HFFc6 (cell line): ENCODE measurements around the gene EIF4G3. TPM values are rescaled to one million over a fixed set of nuclear protein-coding genes. Genes with fewer than 3 reads are reported as not detected.

Source experiments
- DNase-seq: peaks from one replicate; pipeline ENCODE4 v3.0.0-alpha.2; 2018
- H3K27ac Mint-ChIP-seq: 2 replicates; pipeline ENCODE4 v1.8.0; 2020; ENCODE audit warnings: mild to moderate bottlenecking, mixed read lengths
- H3K27me3 Mint-ChIP-seq: 2 replicates; pipeline ENCODE4 v1.8.0; 2021; ENCODE audit warnings: mild to moderate bottlenecking, moderate library complexity, mixed read lengths; ENCODE audit not compliant: insufficient read depth
- H3K36me3 Mint-ChIP-seq: 2 replicates; pipeline ENCODE4 v1.8.0; 2021; ENCODE audit warnings: low read depth, mixed read lengths
- H3K4me1 Mint-ChIP-seq: 2 replicates; pipeline ENCODE4 v1.8.0; 2020; ENCODE audit warnings: low read depth, mixed read lengths
- H3K4me3 Mint-ChIP-seq: 2 replicates; pipeline ENCODE4 v1.8.0; 2020; ENCODE audit warnings: mild to moderate bottlenecking, moderate library complexity, mixed read lengths
- H3K9me3 Mint-ChIP-seq: 2 replicates; pipeline ENCODE4 v1.8.0; 2020; ENCODE audit warnings: mild to moderate bottlenecking, mixed read lengths
- total RNA-seq, 6 experiments: library from RNA; stranded (reverse); fragmentation: NEBNext Ultra II Directional; extraction: Animal tissue kit (Norgen Biotek cat#: 25700); gene quantifications; 2 replicates in 1 of 6; 3 replicates in 5 of 6; pipeline ENCODE4 v1.2.3, GENCODE V29; 2021
- TF ChIP-seq, protein P1 (sequence below): fragments of 200-600 bp; sonication (generic); IDR thresholded peaks from 2 replicates; pipeline ENCODE4 v1.5.0; 2021; ENCODE audit warnings: antibody characterized with exemption, mild to moderate bottlenecking

Gene EIF4G3
- total RNA-seq, 6 experiments from 2014 or later = 79.5 to 88.6 (median 82.0) TPM

DNA sequence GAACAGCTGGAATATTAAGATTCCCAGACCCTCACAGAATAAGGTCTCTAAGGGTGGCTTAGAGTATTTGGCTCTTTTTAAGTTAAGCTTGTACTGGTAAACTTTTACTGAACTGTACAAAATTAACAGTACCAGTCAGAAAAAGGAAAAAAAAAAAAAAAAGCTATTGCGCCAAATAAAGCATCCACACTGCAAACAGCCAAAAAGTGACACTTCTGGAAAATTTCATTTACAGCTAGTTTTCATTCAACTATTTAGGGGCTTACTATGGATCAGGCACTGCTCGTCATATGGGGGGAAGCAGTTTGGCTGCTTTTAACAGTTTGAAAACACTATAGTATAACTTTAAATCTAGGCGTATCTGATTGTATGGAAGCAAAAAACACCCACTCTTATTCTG lies 139.6 kb downstream of the EIF4G3 start:
- TF ChIP-seq, protein P1, sequence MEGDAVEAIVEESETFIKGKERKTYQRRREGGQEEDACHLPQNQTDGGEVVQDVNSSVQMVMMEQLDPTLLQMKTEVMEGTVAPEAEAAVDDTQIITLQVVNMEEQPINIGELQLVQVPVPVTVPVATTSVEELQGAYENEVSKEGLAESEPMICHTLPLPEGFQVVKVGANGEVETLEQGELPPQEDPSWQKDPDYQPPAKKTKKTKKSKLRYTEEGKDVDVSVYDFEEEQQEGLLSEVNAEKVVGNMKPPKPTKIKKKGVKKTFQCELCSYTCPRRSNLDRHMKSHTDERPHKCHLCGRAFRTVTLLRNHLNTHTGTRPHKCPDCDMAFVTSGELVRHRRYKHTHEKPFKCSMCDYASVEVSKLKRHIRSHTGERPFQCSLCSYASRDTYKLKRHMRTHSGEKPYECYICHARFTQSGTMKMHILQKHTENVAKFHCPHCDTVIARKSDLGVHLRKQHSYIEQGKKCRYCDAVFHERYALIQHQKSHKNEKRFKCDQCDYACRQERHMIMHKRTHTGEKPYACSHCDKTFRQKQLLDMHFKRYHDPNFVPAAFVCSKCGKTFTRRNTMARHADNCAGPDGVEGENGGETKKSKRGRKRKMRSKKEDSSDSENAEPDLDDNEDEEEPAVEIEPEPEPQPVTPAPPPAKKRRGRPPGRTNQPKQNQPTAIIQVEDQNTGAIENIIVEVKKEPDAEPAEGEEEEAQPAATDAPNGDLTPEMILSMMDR = no peak
- Mint-ChIP-seq H3K27me3 (no peaks in the 10 kb centered on the region), H3K9me3 (no peaks in the 10 kb centered on the region), H3K4me3 (no peak overlapping the region), H3K27ac (no peak overlapping the region), H3K36me3 (peaks cover 22% of the 10 kb centered on the region), H3K4me1 (peaks cover 13% of the 10 kb centered on the region)
- no peak for DNase-seq

DNA sequence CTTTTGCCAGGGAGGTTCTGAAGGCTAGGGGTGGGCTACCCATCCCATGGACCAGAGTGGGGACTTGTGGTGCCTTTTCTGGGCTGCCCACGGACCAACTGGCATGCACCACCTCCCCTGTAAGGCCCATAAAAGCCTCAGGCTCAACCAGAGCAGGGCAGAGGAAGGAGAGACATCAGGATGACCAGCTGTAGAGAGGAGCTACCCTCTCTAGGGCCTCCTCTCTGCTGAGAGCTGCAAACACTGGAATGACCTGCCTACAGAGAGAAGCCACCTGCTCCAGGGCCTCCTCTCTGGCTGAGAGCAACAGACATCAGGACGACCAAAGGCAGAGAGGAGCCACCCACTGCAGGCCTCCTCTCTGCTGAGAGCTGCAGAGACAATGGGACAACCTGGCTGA lies 140.9 kb downstream of the EIF4G3 start:
- Mint-ChIP-seq H3K36me3 (peaks cover 13% of the 10 kb centered on the region), H3K4me1 (peaks cover 15% of the 10 kb centered on the region)

DNA sequence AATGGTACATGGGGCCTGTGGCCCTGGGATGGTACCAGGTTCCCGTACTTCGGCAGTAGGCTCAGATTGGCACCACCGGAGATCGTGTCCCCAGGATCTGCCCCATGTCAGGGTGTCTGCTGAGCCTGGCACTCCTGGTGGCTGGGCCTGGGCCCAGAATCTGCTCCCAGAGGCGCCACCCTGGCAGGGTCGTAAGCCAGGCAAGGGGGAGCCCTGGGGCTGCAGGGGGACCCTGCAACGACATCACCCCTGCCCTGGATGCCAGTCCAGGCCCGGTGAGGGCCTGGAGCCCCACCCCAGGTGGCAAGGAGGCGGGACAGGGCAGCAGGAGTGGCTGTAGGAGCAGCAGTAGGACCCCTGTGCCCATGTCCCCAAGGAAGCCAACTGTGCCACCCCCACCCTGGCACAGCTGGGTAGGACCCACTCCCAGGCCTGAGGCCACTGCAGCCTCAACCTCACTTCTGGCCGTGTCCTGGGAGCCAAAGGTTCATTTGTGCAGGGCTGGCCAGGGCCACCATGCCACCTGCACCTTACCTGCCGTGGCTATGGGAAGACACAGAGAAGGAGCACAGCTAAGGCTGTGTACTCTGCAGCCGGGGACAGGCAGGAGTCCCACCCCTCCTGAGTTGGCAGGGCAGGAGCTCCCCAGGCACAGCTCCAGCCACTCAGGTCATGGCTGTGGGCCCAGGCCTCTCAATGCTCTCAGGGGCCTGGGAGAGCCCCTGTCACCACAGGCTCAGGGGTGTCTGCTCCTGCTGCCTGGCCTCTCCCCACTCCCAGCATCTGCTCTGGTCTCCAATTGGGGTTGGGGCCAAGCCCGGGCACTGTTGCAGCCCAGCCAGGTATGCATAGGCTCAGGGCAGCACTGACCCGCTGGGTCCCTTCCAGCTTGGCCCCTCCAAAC lies 141.7 kb downstream of the EIF4G3 start:
- no peak for DNase-seq
- Mint-ChIP-seq H3K27me3 (no peaks in the 10 kb centered on the region; the same call in 1 of the 2 replicates), H3K4me1 (peaks cover 20% of the 10 kb centered on the region), H3K36me3 (peaks cover 14% of the 10 kb centered on the region), H3K4me3 (no peak overlapping the region), H3K27ac (no peak overlapping the region), H3K9me3 (no peaks in the 10 kb centered on the region)
- TF ChIP-seq, protein P1 = no peak

More for the DNA sequence above, 140.9 kb downstream of the EIF4G3 start:
- H3K27me3 Mint-ChIP-seq = no peaks in the 10 kb centered on the region
- H3K4me3 Mint-ChIP-seq = no peak overlapping the region
- no peaks in the 10 kb centered on the region for H3K9me3 Mint-ChIP-seq
- no peak overlapping the region for H3K27ac Mint-ChIP-seq
- TF ChIP-seq, protein P1 = no peak
- no peak for DNase-seq

DNA sequence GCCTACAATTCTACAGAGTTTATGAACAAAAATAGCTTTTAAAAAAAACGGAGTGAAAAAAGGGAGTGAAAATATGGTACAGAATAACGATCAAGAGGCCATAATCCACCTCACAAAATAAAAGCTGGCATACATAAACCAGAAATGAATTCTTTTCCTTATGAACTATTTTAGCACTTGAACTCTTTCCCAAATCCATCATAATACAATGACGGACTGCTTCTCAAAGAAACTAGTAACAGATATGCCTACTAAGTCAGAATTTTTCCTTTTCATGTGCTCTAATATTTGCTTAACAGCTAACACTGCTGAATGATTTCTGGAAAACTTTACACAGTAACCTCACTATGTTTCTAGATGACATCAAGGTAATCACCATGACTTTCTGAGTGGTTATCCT lies 144.0 kb downstream of the EIF4G3 start:
- H3K9me3 Mint-ChIP-seq = no peaks in the 10 kb centered on the region
- peaks cover 19% of the 10 kb centered on the region for H3K4me1 Mint-ChIP-seq
- no peak for DNase-seq
- no peaks in the 10 kb centered on the region; the same call in 1 of the 2 replicates for H3K27me3 Mint-ChIP-seq
- H3K36me3 Mint-ChIP-seq = peaks cover 10% of the 10 kb centered on the region
- no peak overlapping the region for H3K27ac Mint-ChIP-seq
- TF ChIP-seq, protein P1 = no peak
- no peak overlapping the region for H3K4me3 Mint-ChIP-seq

DNA sequence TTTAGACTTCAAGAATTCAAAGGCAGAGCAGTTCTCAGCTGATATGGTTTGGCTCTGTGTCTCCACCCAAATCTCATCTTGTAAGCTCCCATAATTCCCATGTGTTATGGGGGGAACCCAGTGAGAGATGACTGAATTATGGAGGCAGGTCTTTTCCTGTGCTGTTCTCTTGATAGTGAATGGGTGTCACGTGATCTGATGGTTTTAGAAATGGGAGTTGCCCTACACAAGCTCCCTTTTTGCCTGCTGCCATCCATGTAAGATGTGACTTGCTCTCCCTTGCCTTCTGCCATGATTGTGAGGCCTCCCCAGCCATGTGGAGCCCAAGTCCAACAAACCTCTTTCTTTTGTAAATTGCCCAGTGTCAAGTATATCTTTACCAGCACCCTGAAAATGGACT lies 146.5 kb downstream of the EIF4G3 start:
- no peak overlapping the region for H3K27ac Mint-ChIP-seq
- TF ChIP-seq, protein P1 = no peak
- H3K9me3 Mint-ChIP-seq = no peaks in the 10 kb centered on the region; the same call in 1 of the 2 replicates
- DNase-seq = no peak
- peaks cover 12% of the 10 kb centered on the region for H3K36me3 Mint-ChIP-seq
- no peak overlapping the region for H3K4me3 Mint-ChIP-seq
- no peaks in the 10 kb centered on the region; the same call in 1 of the 2 replicates for H3K27me3 Mint-ChIP-seq
- H3K4me1 Mint-ChIP-seq = peaks cover 29% of the 10 kb centered on the region
